Heart left ventricle (tissue), 16 donors: Measurements from ENCODE around the gene NCOA5. TPM values are rescaled to one million over a fixed set of nuclear protein-coding genes. Genes with fewer than 3 reads are reported as not detected.

Experiments
- ATAC-seq, 4 donors: fragments of 200-7000 bp; cut with Tn5 transposase; one replicate each; pipeline ENCODE4 v1.9.1; 2020 to 2022; ENCODE audit warnings: moderate library complexity in 4 of 4, mild to moderate bottlenecking in 3 of 4, moderate number of reproducible peaks in 1 of 4
- DNase-seq, 5 donors: peaks; one replicate each; pipeline ENCODE4 v3.0.0-alpha.2; 2020
- H3K27ac ChIP-seq, 12 donors: fragments of 200-600 bp; sonication (generic) in 4 of 12; one replicate each; pipeline versions ENCODE4 v1.5.0 to v1.8.0; 2016 to 2022; ENCODE audit warnings: mild to moderate bottlenecking in 2 of 12
- H3K27me3 ChIP-seq, 9 donors: fragments of 200-600 bp; sonication (generic) in 2 of 9; one replicate each; pipeline versions ENCODE4 v1.5.1 to v1.8.0; 2016 to 2022; ENCODE audit warnings: mild to moderate bottlenecking in 3 of 9
- H3K36me3 ChIP-seq, 9 donors: fragments of 200-600 bp; sonication (generic) in 2 of 9; one replicate each; pipeline versions ENCODE4 v1.5.0 to v1.8.0; 2018 to 2022; ENCODE audit warnings: mild to moderate bottlenecking in 2 of 9
- H3K4me1 ChIP-seq, 12 donors: fragments of 200-600 bp; sonication (generic) in 4 of 12; one replicate each; pipeline versions ENCODE4 v1.5.0 to v1.8.0; 2016 to 2022; ENCODE audit warnings: mild to moderate bottlenecking in 3 of 12
- H3K4me3 ChIP-seq, 12 donors: fragments of 200-600 bp; sonication (generic) in 4 of 12; one replicate each; pipeline versions ENCODE4 v1.5.0 to v1.8.0; 2017 to 2022; ENCODE audit warnings: mild to moderate bottlenecking in 9 of 12, moderate library complexity in 4 of 12
- H3K9me3 ChIP-seq, 12 donors: fragments of 200-600 bp; sonication (generic) in 4 of 12; one replicate each; pipeline versions ENCODE4 v1.5.0 to v1.8.0; 2016 to 2022; ENCODE audit warnings: mild to moderate bottlenecking in 1 of 12
- POLR2A ChIP-seq, 2 donors: fragments of 450-650 bp; IDR thresholded peaks; one replicate each; pipeline ENCODE4 v1.6.1; 2017; ENCODE audit warnings: antibody characterized with exemption in 2 of 2, mild to moderate bottlenecking in 2 of 2, moderate library complexity in 2 of 2
- WGBS, 4 donors: extraction: QIAGEN DNeasy Blood & Tissue Kit in 2 of 4; methylation state at CpG; one replicate each; pipeline versions ENCODE4 v1.1.5 to v1.1.7; 2013 to 2018; 5-methylcytosine and 5-hydroxymethylcytosine counted together
- intact Hi-C, 10 donors: fragments of 100-400 bp; cut with DNase I; formaldehyde crosslinking; loops; one replicate each; pipeline versions ENCODE4 v1.11.1 to v1.14.2; 2022
- polyA plus RNA-seq, 2 donors: library from polyadenylated mRNA; stranded (reverse); fragments of 200-250 nt; gene quantifications; one replicate each; pipeline ENCODE4 v1.2.3, GENCODE V29; 2013
- total RNA-seq, 9 donors: library from RNA; depleted of rRNA in 2 of 9; stranded (reverse); fragments of >200 nt in 2 of 9; fragmentation: NEBNext Ultra II Directional in 3 of 9; extraction: Animal tissue kit (Norgen Biotek cat#: 25700) in 3 of 9; gene quantifications; one replicate each; pipeline versions ENCODE4 v1.1.0 to v1.2.4, GENCODE V29; 2016 to 2023
- TF ChIP-seq, protein P1 (sequence below), 12 donors: fragments of 200-600 bp; sonication (generic) in 4 of 12; IDR thresholded peaks; one replicate each; pipeline versions ENCODE4 v1.5.0 to v1.8.0; 2018 to 2022; ENCODE audit warnings: antibody characterized with exemption in 12 of 12, mild to moderate bottlenecking in 5 of 12
- donor health status: ischemic (EF 13 %, LVEDD 7.1; RV severe dilation, severe dysfunction).
- donor health status: healthy with polysubstance abuse.
- donor health status: DM: no; HTN: yes; CAD: no.
- donor health status: DM: no; HTN: no; CAD: no.
- donor health status: ischemic (EF 25% LVEDD 6.9; RV normal size, moderate dysfunction).
- donor health status: ischemic (EF 25% LVEDD 5.7; RV mildly dilated, moderate dysfunction).
- donor health status: healthy.
- donor health status: DM: yes; HTN: yes; CAD: no.
- donor health status: ischemic (EF 35%, LVEDD 5.7; RV mildly dilated, moderate dysfunction).
- donor health status: nonischemic (EF 11% LVEDD 7.7; RV severe dilation, severe dysfunction).
- donor health status: DM: yes; HTN: yes; CAD: no.
- donor health status: PGD.
- donor health status: ischemic (EF 29% LVEDD 5.4; RV normal size, mild dysfunction).
- donor health status: nonischemic (EF 23%, LVEDD 6.1; RV moderate dilation, normal function).

NCOA5 gene
- total and polyA plus RNA-seq, 11 donors: 5.7 to 17.4 (median 12.3) TPM

GRCh38 chr20:46055269-46055668 lies 34.5 kb downstream of the NCOA5 start:
- H3K36me3 ChIP-seq: peaks cover 0 to 7% (median 0%) of the 10 kb centered on the region in 9 donors
- intact Hi-C loops: no loop called here
- H3K9me3 ChIP-seq: no peaks in the 10 kb centered on the region
- no peak for DNase-seq
- no peak for TF ChIP-seq POLR2A (IDR thresholded peaks at IDR 0.05)
- TF ChIP-seq, protein P1, sequence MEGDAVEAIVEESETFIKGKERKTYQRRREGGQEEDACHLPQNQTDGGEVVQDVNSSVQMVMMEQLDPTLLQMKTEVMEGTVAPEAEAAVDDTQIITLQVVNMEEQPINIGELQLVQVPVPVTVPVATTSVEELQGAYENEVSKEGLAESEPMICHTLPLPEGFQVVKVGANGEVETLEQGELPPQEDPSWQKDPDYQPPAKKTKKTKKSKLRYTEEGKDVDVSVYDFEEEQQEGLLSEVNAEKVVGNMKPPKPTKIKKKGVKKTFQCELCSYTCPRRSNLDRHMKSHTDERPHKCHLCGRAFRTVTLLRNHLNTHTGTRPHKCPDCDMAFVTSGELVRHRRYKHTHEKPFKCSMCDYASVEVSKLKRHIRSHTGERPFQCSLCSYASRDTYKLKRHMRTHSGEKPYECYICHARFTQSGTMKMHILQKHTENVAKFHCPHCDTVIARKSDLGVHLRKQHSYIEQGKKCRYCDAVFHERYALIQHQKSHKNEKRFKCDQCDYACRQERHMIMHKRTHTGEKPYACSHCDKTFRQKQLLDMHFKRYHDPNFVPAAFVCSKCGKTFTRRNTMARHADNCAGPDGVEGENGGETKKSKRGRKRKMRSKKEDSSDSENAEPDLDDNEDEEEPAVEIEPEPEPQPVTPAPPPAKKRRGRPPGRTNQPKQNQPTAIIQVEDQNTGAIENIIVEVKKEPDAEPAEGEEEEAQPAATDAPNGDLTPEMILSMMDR (IDR thresholded peaks at IDR 0.05): no peak
- peaks cover 0 to 73% (median 21%) of the 10 kb centered on the region in 9 donors for H3K27me3 ChIP-seq
- peaks cover 0 to 31% (median 17%) of the 10 kb centered on the region in 12 donors for H3K4me1 ChIP-seq
- no peak for ATAC-seq
- WGBS, 4 donors: 29 to 45% (median 40%) methylated on average over 1 of the region's 1 CpG
- no peak overlapping the region for H3K27ac ChIP-seq
- no peak overlapping the region for H3K4me3 ChIP-seq

- WGBS, 4 donors: 42 to 53% (median 50%) methylated on average over 6 of the region's 6 CpGs
- TF ChIP-seq, protein P1 (IDR thresholded peaks at IDR 0.05): no peak
- no peak for TF ChIP-seq POLR2A (IDR thresholded peaks at IDR 0.05)
- H3K27me3 ChIP-seq: peaks cover 0 to 78% (median 21%) of the 10 kb centered on the region in 9 donors
- peaks cover 0 to under 1% (median 0%) of the 10 kb centered on the region in 9 donors for H3K36me3 ChIP-seq
- no peak overlapping the region for H3K27ac ChIP-seq
- DNase-seq: no peak
- no peak for ATAC-seq
- H3K4me1 ChIP-seq: peaks cover 0 to 25% (median 17%) of the 10 kb centered on the region in 12 donors
- intact Hi-C loops: no loop called here
- no peak overlapping the region for H3K4me3 ChIP-seq
- no peaks in the 10 kb centered on the region for H3K9me3 ChIP-seq
Observed at GRCh38 chr20:46054606-46055005, 35.2 kb downstream of the NCOA5 start.

GRCh38 chr20:46053416-46053815 lies 36.3 kb downstream of the NCOA5 start:
- intact Hi-C loops: no loop called here

GRCh38 chr20:46051556-46052308 lies 38.0 kb downstream of the NCOA5 start:
- Histone ChIP-seq H3K27me3 (peaks cover 0 to 78% (median 9%) of the 10 kb centered on the region in 9 donors), H3K27ac (no peak overlapping the region), H3K36me3 (no peaks in the 10 kb centered on the region), H3K4me1 (no peaks in the 10 kb centered on the region), H3K9me3 (no peaks in the 10 kb centered on the region), H3K4me3 (no peak overlapping the region)
- TF ChIP-seq POLR2A (IDR thresholded peaks at IDR 0.05): no peak
- TF ChIP-seq, protein P1 (IDR thresholded peaks at IDR 0.05): no peak
- no peak for DNase-seq
- intact Hi-C loops: no loop called here
- no peak for ATAC-seq
- WGBS, 4 donors: 63 to 78% (median 65%) methylated on average over 11 to 19 of the region's 19 CpGs

More at GRCh38 chr20:46053416-46053815, 36.3 kb downstream of the NCOA5 start:
- DNase-seq (no peak), ATAC-seq (no peak)
- Histone ChIP-seq H3K27ac (no peak overlapping the region), H3K9me3 (no peaks in the 10 kb centered on the region), H3K36me3 (no peaks in the 10 kb centered on the region), H3K27me3 (peaks cover 0 to 81% (median 20%) of the 10 kb centered on the region in 9 donors), H3K4me1 (peaks cover 0 to 13% (median 12%) of the 10 kb centered on the region in 12 donors), H3K4me3 (no peak overlapping the region)
- TF ChIP-seq, protein P1 (IDR thresholded peaks at IDR 0.05): no peak
- TF ChIP-seq POLR2A (IDR thresholded peaks at IDR 0.05): no peak
- 84 to 92% (median 88%) methylated on average over 8 of the region's 8 CpGs for WGBS, 4 donors
